CD4-positive, alpha-beta T cell treated with Interleukin-17A for 1 hour (primary cell): ENCODE data around the gene ACADS.

Source experiments
- DNase-seq: peaks from one replicate; pipeline ENCODE4 v3.0.0-alpha.2; 2020

ACADS gene

DNA sequence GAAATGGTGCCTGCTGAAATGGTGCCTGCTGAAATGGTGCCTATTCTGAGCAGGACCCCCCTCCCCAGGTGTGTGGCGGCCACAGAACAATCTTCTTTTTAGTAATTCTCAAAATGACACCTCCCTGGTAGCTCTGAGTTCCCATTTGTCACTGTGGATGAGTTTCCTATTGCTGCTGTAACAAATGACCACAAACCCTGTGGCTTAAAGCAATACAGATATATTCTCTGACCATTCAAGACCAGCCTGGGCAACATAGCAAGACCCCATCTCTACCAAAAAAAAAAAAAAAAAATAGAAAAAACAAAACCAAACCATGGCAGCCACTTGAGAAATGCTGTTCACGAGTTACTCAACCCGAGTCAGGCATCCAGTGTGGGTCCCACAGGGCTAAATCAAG, 7.9 kb downstream of the ACADS start:
- DNase-seq = no peak

DNA sequence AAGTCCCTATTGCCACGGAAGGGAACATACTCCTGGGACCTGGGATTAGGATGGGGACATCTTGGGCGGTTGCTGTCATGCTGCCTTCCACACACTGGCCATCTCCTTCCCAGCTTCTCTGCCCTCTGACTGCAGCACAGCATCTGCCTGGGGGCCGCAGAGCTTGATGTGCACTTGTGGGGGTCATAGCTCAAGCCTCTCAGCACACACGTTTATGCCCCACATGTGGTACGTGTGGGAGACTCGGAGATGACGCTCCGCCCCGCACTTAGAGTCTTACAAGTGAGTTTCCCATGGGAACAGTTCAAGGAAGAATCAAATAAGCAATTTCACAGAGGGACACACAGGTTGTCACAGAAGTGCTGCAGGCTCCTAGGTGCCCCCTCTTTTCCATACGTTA, 8.6 kb downstream of the ACADS start:
- DNase-seq = no peak

DNA sequence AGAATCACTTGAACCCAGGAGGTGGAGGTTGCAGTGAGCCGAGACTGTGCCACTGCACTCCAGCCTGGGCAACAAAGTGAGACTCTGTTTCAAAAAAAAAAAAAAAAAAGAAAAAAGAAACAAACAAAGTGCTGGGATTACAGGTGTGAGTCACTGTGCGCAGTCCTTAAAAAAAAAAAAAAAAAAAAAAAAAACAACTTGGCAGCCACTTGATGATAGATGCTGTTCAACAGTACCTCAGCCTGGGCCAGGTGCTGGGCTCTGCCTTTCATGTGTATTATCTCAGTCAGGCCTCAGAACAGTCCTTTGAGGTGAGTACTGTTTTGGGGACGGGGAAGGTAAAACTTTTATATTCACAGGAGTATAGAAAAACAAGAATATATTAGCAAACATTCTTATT, 9.6 kb downstream of the ACADS start:
- no peak for DNase-seq

DNA sequence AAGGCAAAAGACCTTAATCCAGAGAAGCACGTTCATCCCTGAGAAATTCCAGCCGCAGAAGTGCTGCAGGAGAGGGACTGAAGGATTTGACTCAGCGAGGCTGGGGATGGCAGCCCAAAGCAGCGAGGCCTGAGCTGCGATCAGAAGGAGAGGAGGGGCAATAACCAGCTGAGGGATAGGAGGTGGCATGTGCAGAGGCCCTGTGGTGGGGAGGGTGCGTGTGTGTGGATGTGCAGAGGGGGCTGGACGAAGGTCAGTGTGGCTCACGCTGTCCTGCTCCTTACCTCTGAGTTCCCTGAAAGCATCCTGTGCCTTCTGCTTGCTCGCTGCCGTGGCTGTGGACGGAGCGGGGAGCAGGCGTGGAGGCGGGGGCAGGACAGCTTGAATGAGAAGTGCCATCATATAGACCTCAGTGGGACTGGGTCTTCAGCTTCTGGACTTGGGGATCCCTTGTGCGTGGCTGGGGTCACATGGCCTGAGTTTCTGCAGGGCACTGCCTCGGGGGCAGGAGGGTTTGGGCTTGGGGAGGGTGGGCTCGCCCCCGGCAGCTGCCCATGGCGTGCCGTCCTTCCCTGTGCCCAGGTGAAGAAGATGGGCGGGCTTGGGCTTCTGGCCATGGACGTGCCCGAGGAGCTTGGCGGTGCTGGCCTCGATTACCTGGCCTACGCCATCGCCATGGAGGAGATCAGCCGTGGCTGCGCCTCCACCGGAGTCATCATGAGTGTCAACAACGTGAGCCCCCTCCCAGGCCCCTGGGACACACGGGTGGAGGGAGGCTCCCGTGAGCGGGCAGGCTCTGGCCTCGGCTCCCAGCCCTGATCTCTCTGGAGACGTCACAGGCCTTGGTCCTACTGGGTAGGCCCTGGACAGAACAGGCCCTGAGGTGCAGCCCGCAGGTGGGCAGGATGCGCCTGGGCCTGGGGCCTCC, 11.0 kb downstream of the ACADS start:
- DNase-seq = no peak

DNA sequence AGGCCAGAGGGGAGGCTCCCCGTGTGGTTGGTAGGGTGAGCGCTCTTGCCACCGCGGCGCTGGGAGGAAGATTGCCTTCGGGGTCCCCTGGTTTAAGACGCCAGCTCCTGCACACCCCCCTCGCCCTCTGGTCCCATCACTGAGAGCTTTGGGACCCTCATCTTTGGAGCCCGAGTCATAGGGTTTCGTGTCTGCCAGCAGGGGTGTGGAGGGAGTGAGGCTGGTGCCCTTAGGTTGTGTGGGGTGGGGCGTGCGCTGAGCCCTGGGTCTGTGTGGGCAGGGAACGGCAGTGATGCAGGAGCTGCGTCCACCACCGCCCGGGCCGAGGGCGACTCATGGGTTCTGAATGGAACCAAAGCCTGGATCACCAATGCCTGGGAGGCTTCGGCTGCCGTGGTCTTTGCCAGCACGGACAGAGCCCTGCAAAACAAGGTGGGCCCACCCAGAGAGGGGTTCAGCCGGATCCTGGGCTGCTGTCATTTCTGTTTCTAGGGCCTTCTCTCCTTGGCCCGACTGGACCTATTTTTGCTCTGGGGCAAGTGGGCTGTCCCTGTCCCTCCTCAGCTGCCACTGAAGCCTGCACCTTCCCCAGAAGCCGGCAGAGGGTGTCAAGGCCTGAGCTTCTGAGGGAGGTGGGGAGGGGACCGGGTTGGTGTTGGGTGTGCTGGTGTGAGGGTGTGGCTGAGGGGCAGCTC, 12.1 kb downstream of the ACADS start:
- no peak for DNase-seq

DNA sequence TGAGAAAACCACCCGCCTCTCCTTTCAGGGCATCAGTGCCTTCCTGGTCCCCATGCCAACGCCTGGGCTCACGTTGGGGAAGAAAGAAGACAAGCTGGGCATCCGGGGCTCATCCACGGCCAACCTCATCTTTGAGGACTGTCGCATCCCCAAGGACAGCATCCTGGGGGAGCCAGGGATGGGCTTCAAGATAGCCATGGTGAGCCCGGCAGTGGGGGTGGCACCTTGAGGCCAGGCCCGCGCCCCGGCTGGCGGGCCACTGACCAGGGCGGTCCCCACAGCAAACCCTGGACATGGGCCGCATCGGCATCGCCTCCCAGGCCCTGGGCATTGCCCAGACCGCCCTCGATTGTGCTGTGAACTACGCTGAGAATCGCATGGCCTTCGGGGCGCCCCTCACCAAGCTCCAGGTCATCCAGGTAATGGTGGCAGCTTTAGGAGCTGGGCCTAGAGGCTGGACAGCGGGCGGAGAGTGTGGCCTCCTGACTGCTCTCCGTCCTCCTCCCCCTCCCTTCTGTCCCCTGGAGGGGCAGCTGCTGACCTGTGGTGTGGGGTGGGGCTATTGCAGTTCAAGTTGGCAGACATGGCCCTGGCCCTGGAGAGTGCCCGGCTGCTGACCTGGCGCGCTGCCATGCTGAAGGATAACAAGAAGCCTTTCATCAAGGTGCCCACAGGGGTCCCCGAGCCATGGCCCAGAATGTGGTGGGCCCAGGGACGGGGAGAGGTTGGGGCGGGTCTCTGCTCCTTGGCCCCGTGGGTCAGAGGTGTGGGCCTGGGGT, 12.8 kb downstream of the ACADS start:
- DNase-seq = no peak

DNA sequence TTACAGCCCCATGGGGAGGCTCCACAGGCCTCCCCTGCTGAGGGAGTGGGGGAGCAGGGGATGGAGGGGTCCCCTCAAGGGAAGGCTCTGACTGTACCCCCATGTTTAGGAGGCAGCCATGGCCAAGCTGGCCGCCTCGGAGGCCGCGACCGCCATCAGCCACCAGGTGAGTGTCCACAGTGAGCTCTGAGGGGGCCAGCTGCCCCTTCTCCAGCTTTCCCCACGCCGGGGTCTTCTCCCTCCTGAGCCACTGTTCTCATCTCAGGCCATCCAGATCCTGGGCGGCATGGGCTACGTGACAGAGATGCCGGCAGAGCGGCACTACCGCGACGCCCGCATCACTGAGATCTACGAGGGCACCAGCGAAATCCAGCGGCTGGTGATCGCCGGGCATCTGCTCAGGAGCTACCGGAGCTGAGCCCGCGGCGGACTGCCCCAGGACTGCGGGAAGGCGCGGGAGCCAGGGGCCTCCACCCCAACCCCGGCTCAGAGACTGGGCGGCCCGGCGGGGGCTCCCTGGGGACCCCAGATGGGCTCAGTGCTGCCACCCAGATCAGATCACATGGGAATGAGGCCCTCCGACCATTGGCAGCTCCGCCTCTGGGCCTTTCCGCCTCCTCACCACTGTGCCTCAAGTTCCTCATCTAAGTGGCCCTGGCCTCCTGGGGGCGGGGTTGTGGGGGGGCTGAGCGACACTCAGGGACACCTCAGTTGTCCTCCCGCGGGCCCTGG, 13.6 kb downstream of the ACADS start:
- no peak for DNase-seq

DNA sequence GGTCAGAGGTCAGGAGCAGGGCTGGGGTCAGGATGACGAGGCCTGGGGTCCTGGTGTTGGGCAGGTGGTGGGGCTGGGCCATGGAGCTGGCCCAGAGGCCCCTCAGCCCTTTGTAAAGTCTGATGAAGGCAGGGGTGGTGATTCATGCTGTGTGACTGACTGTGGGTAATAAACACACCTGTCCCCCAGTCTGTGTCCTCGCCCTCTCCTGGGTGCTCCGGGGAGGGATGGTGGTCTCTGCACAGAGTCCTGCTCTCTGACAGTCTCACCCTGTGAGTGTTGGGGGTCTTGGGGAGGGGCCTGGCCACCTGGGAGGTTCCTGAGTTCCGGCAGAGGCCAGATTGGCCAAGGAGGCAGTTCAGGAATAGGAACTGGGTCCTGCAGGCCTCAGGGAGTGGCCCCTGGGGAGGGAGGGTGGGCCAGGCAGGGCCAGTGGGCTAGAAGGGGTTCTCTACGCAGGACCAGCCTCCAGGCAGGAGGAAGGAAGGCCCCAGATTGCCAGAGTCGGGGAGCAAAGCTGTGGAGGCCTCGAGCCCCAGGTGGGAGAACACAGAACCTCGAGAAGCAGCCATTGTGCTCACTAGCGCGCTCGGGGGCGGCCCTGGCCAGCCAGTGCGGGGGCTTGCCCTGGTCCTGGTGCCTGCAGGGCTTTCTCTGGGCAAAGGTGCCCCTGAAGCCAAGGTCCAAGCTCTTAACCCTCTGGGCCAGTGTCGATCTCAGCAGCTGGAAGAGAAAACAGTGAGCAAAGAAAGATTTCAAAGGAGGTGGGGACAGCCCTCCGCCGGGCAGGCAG, 14.4 kb downstream of the ACADS start:
- DNase-seq = no peak

DNA sequence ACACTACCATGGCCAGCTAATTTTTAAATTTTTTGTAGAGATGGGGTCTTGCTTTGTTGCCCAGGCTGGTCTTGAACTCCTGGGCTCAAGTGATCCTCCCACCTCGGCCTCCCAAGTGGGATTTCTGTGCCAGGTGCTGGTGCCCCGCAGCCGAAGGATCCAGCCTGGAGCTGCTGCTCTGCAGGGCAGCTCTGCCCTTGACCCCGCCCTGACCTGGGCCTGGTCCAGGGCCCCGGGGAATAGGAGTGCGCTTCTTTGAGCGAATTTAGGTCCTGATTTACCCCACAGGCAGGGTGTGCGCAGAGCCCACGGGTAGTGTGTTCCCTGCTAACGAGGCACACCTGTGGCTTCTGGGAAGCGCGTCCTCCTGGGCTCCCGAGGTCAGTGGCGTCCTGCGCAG, 15.2 kb downstream of the ACADS start:
- no peak for DNase-seq

DNA sequence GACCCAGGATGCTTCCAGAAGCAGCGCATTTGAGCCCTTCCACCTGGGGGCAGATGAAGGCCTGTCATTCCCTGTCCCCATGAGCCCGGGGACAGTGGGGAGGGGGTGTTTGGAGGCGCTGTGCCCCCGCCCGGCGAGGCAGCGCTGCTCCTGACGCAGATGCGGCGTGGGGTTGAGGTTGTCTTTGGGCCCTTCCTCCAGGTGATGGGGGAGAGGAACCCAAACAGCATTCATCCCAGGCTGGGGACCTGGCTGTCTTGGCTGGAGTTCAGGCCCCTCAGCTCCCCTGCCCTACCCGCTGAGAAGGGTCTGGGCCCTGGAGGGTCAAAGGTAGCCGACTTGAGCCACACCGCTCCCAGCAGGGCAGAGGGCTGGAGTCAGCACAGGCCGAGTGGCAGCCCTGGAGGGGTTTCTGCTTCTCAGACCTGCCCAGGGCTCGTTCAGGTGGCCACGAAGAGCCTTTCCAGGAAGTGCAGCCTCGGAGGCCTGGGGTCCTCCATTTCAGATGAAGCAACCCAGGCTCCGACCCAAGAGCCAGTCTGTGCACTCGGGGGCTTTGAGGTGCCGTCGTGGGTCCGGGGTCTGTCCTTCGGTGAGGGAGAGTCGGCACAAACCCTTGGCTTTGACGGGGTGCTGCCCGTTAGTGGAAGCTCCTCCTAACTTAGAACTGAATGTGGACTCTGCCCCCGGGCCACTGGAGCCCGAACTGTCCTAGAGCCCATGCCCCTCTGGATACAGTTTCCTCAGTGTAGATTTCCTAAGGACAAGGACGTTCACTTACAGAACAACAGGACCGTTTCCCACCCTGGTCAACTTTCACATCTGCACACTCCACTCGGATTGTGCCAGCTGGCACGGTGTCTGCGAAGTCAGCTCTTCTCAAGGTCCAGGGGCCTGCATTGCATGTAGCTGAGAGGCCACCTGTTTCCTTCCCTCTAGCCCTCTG, 16.1 kb downstream of the ACADS start:
- no peak for DNase-seq

DNA sequence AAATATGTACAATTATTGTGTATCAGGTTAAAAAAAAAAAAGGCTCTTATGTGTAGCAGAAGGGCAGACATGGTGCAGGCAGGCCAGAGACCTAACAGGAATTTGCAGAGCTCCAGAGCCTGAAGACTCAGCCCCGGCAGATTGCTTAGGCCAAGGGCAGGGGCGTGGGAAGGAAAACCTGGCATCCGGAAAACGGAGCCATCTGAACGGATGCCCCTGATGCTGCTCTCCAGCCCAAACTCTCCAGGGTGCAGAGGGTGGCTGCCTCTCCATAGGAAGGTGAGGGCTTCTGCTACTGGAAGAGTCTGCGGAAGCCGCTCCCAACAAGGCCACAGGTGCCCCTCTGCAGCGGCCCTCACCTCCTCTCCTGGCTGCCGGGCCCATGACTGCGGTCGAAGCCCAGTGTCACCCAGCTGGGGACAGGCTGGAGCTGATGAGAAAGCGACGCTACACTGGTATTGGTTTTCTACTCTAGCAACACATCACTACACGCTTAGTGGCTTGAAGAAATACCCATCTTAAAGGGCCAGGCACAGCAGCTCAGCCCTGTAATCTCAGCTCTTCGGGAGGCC, 19.4 kb downstream of the ACADS start:
- DNase-seq = no peak

DNA sequence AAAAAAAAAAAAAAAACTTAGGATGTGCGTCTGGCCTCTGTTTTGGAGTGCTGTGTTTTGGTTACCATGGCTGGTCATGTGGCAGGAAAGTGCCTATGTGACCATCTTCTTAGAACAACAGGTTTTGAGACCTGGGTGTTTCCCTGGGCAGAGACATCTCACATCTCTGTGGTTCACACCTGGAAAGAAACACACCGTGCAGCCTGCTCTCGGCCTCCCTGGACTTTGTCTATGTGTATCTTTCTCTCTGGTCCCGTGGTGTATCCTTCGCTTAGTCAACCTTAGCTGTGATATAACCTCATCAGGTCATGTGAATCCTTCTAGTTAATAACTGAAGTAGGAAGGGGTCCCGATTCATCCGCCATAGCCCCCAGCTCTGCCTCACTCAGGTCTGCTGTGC, 22.6 kb downstream of the ACADS start:
- DNase-seq = no peak

DNA sequence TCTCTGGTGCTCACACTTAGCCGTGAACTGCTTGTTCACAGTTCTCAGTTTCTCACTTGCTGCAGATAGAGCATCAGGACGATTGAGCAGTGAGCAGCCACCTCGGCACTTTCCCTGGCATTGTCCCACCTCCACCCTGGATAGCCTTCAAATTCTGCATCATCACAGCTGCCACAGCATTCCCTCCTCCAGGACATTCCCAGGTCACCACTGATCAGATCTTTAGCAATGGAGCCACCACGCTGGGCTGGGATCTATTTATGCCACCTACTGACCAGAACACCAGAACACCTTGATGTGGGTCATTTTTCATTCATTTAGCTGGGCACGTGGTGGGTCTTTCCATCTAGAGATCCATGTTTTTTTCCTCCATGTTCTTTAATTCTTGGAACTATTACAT, 23.6 kb downstream of the ACADS start:
- DNase-seq = no peak

DNA sequence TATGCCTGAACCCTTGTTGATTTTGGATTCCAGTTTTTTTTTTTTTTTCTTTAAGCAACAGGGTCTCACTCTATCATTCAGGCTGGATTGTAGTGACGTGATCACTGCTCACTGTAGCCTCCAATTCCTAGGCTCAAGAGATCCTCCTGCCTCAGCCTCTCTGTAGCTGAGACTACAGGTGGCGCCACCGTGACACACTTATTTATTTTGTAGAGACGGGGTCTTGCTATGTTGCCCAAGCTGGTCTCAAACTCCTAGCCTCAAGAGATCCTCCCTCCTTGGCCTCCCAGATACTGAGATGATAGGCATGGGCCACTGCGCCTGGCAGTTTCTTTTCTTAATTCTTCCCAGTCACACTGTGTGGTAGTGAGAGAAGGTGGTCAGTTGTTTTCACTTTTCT, 25.2 kb downstream of the ACADS start:
- no peak for DNase-seq

DNA sequence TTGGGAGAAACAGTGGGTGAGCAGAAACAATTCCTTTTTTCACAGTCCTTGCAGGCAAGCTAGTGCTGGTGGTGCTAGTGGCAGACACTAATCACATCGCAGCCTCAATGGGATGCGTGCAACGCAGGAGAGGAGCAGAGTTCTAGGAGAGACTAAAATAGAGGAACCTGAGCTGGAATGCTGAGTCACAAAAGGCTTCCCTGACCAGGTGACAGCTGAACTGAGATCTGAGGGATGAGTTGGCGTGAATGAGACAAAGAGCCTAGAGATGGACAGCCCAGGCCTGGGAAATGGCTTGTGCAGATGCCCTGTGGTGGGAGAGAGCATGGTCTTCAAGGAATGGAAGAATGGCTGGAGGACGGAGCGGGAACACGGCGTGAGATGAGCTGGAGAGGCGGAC, 25.8 kb downstream of the ACADS start:
- no peak for DNase-seq

DNA sequence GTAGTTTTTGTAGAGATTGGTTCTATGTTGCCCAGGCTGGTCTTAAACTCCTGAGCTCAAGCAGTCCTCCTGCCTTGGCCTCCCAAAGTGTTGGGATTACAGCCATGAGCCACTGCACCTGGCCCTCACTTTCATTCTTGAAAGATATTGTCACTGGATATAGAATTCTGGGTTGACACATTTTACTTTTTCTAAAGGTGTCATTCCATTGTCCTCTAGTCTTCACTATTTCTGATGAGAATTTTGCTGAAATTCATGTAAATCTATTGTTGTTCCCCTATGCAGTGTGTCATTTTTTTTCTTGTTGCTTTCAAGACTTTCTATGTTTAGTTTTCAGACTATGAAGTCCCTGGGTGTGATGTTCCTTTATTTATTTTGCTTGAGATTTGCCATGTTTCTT, 29.2 kb downstream of the ACADS start:
- no peak for DNase-seq

DNA sequence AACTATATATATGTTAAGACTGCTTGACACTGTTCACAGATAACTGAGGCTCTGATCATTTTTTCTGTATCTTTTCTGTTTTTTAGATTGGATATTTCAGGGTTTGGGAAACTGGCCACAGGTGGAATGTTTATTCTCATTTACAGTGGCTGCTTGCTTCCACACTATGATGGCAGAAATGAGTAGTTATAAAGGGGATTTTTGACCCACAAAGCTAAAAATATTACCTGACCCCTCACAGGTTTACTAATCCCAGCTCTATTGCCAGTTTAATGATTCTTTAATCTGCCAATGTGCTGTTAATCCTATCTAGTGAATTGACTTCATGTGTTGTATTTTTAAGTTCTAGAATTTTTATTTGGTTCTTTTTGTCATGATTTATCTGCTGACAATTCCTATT, 29.6 kb downstream of the ACADS start:
- DNase-seq = no peak

DNA sequence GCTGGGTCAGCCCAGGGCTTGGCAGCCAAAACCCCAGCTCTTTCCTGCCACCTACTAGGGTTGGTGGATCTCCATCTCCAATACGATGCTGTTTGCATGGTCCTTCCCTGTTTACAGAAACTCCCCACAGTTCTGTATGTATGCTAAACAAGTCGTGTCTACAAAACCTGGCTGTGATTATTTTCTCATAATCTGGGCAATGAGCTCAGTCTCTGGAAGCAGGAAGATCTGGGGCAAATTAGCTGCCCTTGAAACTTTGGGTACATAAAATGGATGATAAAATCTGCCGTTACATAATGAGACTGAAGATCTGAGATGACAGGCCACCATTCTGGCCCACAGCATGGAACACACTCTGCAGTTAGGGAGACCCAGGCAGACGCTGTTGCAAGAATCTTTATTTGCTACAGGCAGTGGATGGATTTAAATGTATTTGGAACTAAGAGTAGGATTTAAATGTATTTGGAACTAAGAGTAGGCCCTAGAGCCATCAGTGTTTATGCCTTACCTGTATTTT, 31.7 kb downstream of the ACADS start:
- DNase-seq = no peak

DNA sequence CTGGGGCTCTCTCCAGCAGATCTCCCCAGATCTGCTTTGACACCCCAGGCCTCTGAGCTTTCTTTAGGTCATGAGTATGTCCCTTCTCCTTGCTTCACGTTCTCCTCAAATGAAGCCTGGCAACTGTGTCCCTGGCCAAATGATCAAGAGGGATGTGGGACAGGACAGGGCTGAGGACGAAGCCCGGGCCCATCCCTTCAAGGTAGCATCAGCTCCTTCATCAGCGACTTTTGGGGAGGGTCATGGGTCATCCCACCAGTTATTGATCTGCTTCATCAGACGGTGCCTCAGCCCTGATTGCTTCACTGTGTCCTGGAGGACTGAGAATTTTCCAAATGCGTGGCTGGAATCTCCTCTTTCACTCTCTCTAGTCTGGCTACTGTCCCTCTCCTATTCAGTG, 32.3 kb downstream of the ACADS start:
- no peak for DNase-seq
